ENCODE data around the gene TTC16.

The TTC16 gene

DNA sequence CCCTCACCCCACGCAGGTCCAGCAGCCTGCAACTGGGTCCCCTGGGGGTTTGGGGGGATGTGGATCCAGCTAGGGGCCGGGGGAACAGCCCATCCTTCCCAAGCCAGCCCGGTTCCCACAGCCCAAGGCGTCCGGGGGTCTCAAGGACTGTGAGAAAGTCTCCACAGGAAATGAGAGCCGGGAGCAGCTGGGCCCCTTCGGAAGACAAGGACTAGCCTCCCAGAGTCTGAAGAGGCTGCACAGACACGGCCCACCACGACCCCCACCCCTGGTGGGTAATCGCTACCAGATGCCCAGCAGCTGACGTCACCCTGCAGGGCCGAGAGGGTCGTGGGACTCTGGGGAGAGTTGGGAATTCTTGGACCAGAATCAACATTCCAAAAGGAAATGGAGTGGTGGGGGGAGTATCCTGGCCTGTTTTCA, 52.0 kb downstream of the TTC16 start:
- TF ChIP-seq, protein P1, sequence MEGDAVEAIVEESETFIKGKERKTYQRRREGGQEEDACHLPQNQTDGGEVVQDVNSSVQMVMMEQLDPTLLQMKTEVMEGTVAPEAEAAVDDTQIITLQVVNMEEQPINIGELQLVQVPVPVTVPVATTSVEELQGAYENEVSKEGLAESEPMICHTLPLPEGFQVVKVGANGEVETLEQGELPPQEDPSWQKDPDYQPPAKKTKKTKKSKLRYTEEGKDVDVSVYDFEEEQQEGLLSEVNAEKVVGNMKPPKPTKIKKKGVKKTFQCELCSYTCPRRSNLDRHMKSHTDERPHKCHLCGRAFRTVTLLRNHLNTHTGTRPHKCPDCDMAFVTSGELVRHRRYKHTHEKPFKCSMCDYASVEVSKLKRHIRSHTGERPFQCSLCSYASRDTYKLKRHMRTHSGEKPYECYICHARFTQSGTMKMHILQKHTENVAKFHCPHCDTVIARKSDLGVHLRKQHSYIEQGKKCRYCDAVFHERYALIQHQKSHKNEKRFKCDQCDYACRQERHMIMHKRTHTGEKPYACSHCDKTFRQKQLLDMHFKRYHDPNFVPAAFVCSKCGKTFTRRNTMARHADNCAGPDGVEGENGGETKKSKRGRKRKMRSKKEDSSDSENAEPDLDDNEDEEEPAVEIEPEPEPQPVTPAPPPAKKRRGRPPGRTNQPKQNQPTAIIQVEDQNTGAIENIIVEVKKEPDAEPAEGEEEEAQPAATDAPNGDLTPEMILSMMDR (IDR thresholded peaks at IDR 0.05): no peak

DNA sequence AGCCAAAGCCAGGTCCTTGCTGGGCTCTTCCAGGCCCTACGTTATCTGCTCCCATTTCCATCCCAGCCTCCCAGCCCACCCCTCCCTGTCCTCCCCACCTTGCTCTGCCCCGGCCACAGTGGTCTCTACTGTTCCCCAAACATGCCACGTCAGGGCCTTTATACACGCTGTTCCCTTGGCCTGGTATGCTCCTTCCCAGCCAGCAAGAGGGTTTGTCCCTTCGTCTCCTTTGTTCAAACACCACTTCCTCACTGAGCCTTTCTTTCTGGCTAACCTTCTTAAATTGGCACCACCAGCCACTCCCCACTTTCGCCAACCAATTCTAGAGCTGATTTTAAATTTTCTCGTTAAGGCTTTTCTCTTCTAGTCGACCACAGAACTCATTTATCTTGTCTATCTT, 52.8 kb downstream of the TTC16 start:
- TF ChIP-seq, protein P1 (IDR thresholded peaks at IDR 0.05): no peak

DNA sequence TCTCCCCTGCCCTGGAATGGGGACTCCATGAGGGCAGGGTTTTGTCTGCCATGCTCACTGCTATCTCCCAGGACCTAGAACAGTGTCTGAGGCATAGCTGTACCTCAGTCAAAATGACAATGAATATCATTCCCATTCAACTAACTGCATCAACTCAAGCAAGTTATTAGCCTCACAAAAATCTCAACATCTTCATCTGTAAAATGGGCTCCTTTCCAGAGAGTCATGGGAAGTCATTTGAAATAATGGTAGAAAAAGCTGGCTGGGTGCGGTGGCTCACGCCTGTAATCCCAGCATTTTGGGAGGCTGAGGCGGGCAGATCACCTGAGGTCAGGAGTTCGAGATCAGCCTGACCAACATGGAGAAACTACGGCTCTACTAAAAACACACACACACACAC, 53.2 kb downstream of the TTC16 start:
- TF ChIP-seq, protein P1 (IDR thresholded peaks at IDR 0.05): no peak

DNA sequence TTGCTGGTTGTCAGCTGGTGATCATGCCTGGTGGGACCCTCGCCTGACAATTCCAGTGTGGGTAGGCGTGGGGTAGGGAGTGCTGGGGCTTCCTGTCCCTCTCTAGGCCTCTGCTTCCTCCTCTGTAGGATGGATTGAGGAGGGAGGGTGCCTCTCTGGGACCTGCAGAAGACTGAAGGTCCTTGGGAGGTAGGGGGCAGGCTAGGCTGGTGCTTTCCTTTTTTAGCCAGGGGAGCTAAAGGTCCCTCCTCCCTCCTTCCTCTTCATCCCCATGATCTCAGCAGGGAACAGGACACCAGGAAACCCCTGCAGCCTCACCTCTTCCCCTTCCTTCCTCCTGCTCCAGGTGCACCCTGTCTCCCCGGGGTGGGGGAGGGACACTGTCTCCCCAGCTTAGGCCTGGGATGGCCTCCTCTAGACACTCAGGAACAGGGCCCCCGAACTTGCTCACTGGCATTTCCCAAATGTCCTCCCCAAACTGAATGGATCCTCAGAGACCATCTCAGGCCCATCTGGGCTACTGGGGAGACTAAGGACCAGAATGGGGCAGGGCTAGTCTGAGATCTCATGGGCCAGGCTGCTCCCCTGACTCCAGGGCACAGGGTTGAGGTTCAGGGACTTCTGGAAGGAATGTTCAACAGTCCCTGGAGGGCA, 54.2 kb downstream of the TTC16 start:
- TF ChIP-seq, protein P1 (IDR thresholded peaks at IDR 0.05): no peak

DNA sequence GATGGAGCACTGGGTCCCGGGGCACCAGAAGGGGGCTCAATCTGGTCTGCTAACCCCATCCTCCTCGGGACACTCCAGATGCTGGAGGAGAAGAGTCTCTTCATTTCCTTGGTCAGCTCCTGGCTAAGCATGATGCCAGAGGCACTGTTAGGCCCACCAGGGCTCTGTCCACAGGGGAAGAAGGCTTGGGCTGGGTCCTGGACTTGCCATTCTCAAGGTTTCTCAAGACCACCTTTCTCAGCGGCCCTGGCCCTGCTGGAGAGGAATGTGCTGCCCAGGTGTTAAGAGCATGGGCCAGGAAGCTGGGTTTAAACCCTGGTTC, 54.7 kb downstream of the TTC16 start:
- TF ChIP-seq, protein P1 (IDR thresholded peaks at IDR 0.05): no peak

DNA sequence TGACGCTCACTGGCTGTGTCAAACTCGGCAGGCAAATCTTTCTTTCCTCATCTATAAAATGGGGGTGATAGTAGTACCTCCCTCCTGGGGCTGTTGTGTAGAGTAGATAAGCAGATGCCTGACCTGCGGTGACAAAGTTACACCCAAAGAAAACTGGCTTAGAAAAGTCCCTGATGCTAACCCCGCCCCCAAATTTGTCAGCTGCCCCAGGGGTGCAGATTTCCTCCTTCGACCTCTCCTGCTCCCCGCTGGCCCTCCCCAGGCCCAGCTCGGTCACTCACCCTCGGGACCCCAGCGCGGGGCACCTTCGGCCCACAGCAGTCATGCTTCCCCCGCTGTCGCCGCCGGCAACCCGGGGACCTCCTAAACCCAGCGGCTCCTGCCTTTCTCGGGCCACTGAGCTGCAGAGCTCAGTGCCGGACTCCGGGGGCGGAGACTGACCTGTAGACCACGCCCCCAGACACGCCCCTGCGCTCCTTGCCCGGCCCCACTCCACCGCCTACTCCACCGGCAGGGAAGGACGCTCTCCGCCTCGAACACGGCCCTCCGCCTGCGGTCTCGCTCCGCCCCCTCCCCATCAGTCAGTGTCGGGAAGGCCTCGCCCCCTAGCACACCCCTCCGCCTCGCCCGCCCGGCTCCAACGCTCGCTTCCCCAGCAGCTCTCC, 55.2 kb downstream of the TTC16 start:
- TF ChIP-seq, protein P1 (IDR thresholded peaks at IDR 0.05): no peak

DNA sequence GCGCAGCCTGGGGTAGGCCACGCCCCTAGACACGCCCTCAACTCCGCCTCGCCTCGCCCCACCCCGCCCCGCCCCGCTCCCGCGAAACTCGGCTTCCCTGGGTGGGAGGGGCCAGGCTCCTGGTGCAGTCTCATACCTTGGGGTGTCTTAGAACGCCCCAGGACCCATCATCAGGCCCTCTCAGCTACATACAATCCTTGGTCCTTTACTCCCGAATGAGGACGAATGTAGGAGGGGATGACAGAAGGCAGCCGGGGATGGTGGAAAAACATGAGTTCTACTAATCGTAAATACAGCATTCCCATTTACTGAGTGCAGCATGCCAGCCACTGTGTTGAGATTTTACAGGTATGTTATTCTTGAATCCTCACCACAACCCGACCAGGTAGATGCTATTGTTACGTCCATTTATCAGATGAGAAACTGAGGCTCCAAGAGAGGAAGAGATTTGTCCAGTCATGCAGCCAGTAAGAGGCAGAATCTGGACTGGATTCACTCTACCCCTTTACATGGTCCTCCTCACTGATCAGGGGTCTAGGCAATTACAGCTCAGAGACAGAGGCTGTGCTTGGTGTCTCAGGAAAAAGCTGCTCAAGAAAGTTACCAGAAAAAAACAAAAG, 55.8 kb downstream of the TTC16 start:
- TF ChIP-seq, protein P1 (IDR thresholded peaks at IDR 0.05): no peak
